SJCRH30 (cell line): Measurements from ENCODE around the gene PRKN. TPM values are rescaled to one million over a fixed set of nuclear protein-coding genes. Genes with fewer than 3 reads are reported as not detected.

Experiments
- DNase-seq, 2 experiments: peaks; one replicate each; pipeline ENCODE4 v3.0.0-alpha.2; 2015 to 2020
- H3K27ac ChIP-seq: fragments of 250-450 bp; sonication (Bioruptor Pico); 2 replicates; pipeline ENCODE4 v1.5.1; 2020; ENCODE audit warnings: mild to moderate bottlenecking, moderate library complexity
- H3K27me3 ChIP-seq: fragments of 250-450 bp; sonication (Bioruptor Pico); 2 replicates; pipeline ENCODE4 v1.5.1; 2020; ENCODE audit warnings: mild to moderate bottlenecking, moderate library complexity
- H3K36me3 ChIP-seq: fragments of 250-450 bp; sonication (Bioruptor Pico); 2 replicates; pipeline ENCODE4 v1.5.1; 2020; ENCODE audit warnings: mild to moderate bottlenecking, moderate library complexity
- H3K4me1 ChIP-seq: fragments of 250-450 bp; sonication (Bioruptor Pico); 2 replicates; pipeline ENCODE4 v1.5.1; 2020; ENCODE audit warnings: mild to moderate bottlenecking, moderate library complexity
- H3K4me3 ChIP-seq: fragments of 250-450 bp; sonication (Bioruptor Pico); 2 replicates; pipeline ENCODE4 v1.5.1; 2020; ENCODE audit warnings: mild to moderate bottlenecking, moderate library complexity
- H3K9me3 ChIP-seq: fragments of 250-450 bp; sonication (Bioruptor Pico); replicated peaks from 2 replicates; pipeline ENCODE4 v1.5.1; 2020; ENCODE audit warnings: mild to moderate bottlenecking, moderate library complexity
- total RNA-seq: library from RNA; depleted of rRNA; stranded (reverse); fragments of >200 nt; shearing (Covaris generic); gene quantifications from 2 replicates; pipeline ENCODE4 v1.2.3, GENCODE V29; 2014

PRKN gene
- total RNA-seq, 1 experiment from 2014 or later = not detected

- no peak for DNase-seq
- Histone ChIP-seq H3K36me3 (no peaks in the 10 kb centered on the region), H3K9me3 (no peaks in the 10 kb centered on the region), H3K4me3 (no peak overlapping the region), H3K4me1 (no peaks in the 10 kb centered on the region), H3K27ac (no peak overlapping the region), H3K27me3 (no peaks in the 10 kb centered on the region)
Observed at GRCh38 chr6:161727083-161727833, 1000.3 kb downstream of the PRKN start.

GRCh38 chr6:161722394-161722793 is 1005.2 kb downstream of the PRKN start:
- H3K4me3 ChIP-seq = no peak overlapping the region
- no peaks in the 10 kb centered on the region for H3K36me3 ChIP-seq
- no peak overlapping the region for H3K27ac ChIP-seq
- DNase-seq = no peak
- H3K4me1 ChIP-seq = no peaks in the 10 kb centered on the region
- no peaks in the 10 kb centered on the region for H3K9me3 ChIP-seq
- H3K27me3 ChIP-seq = no peaks in the 10 kb centered on the region

GRCh38 chr6:161721511-161721910 is 1006.1 kb downstream of the PRKN start:
- no peaks in the 10 kb centered on the region for H3K9me3 ChIP-seq
- H3K27ac ChIP-seq = no peak overlapping the region
- no peaks in the 10 kb centered on the region for H3K4me1 ChIP-seq
- DNase-seq = peak in 1 of 2 experiments; percentile 22
- no peak overlapping the region for H3K4me3 ChIP-seq
- no peaks in the 10 kb centered on the region for H3K36me3 ChIP-seq
- no peaks in the 10 kb centered on the region for H3K27me3 ChIP-seq

- Histone ChIP-seq H3K9me3 (no peaks in the 10 kb centered on the region), H3K36me3 (no peaks in the 10 kb centered on the region), H3K4me3 (no peak overlapping the region), H3K27me3 (no peaks in the 10 kb centered on the region), H3K27ac (no peak overlapping the region), H3K4me1 (no peaks in the 10 kb centered on the region)
- DNase-seq = no peak
Observed at GRCh38 chr6:161716176-161716575, 1011.4 kb downstream of the PRKN start.

- Histone ChIP-seq H3K9me3 (no peaks in the 10 kb centered on the region), H3K4me1 (no peaks in the 10 kb centered on the region), H3K36me3 (no peaks in the 10 kb centered on the region), H3K27ac (no peak overlapping the region), H3K27me3 (no peaks in the 10 kb centered on the region), H3K4me3 (no peak overlapping the region)
- no peak for DNase-seq
Observed at GRCh38 chr6:161711938-161712337, 1015.6 kb downstream of the PRKN start.

- DNase-seq = no peak
Observed at GRCh38 chr6:161711515-161711914, 1016.1 kb downstream of the PRKN start.

GRCh38 chr6:161710698-161711097 is 1016.9 kb downstream of the PRKN start:
- DNase-seq = no peak
- Histone ChIP-seq H3K27me3 (no peaks in the 10 kb centered on the region), H3K9me3 (no peaks in the 10 kb centered on the region), H3K27ac (no peak overlapping the region), H3K4me1 (no peaks in the 10 kb centered on the region), H3K4me3 (no peak overlapping the region), H3K36me3 (no peaks in the 10 kb centered on the region)

More at GRCh38 chr6:161711515-161711914, 1016.1 kb downstream of the PRKN start:
- Histone ChIP-seq H3K4me1 (no peaks in the 10 kb centered on the region), H3K36me3 (no peaks in the 10 kb centered on the region), H3K9me3 (no peaks in the 10 kb centered on the region), H3K27me3 (no peaks in the 10 kb centered on the region), H3K4me3 (no peak overlapping the region), H3K27ac (no peak overlapping the region)

- no peak overlapping the region for H3K27ac ChIP-seq
- no peak for DNase-seq
- H3K36me3 ChIP-seq = no peaks in the 10 kb centered on the region
- no peaks in the 10 kb centered on the region for H3K27me3 ChIP-seq
- no peaks in the 10 kb centered on the region for H3K9me3 ChIP-seq
- H3K4me3 ChIP-seq = no peak overlapping the region
- no peaks in the 10 kb centered on the region for H3K4me1 ChIP-seq
Observed at GRCh38 chr6:161701056-161701455, 1026.5 kb downstream of the PRKN start.

- no peak overlapping the region for H3K4me3 ChIP-seq
- no peaks in the 10 kb centered on the region for H3K9me3 ChIP-seq
- H3K27ac ChIP-seq = no peak overlapping the region
- DNase-seq = no peak
- H3K36me3 ChIP-seq = no peaks in the 10 kb centered on the region
- H3K27me3 ChIP-seq = no peaks in the 10 kb centered on the region
- no peaks in the 10 kb centered on the region for H3K4me1 ChIP-seq
Observed at GRCh38 chr6:161696801-161697200, 1030.8 kb downstream of the PRKN start.

GRCh38 chr6:161694995-161695394 is 1032.6 kb downstream of the PRKN start:
- Histone ChIP-seq H3K9me3 (no peaks in the 10 kb centered on the region), H3K4me1 (no peaks in the 10 kb centered on the region), H3K27me3 (no peaks in the 10 kb centered on the region), H3K36me3 (no peaks in the 10 kb centered on the region), H3K27ac (no peak overlapping the region), H3K4me3 (no peak overlapping the region)
- DNase-seq = peak; percentile 55 to 82

- no peak for DNase-seq
- Histone ChIP-seq H3K9me3 (no peaks in the 10 kb centered on the region), H3K4me3 (no peak overlapping the region), H3K36me3 (no peaks in the 10 kb centered on the region), H3K27me3 (no peaks in the 10 kb centered on the region), H3K4me1 (no peaks in the 10 kb centered on the region; the same call in 1 of the 2 replicates), H3K27ac (no peak overlapping the region)
Observed at GRCh38 chr6:161686655-161687054, 1040.9 kb downstream of the PRKN start.

- no peak for DNase-seq
- no peaks in the 10 kb centered on the region for H3K9me3 ChIP-seq
- no peak overlapping the region for H3K4me3 ChIP-seq
- no peaks in the 10 kb centered on the region for H3K36me3 ChIP-seq
- no peak overlapping the region for H3K27ac ChIP-seq
- no peaks in the 10 kb centered on the region; the same call in 1 of the 2 replicates for H3K4me1 ChIP-seq
- H3K27me3 ChIP-seq = no peaks in the 10 kb centered on the region
Observed at GRCh38 chr6:161684731-161685475, 1042.7 kb downstream of the PRKN start.

- H3K4me1 ChIP-seq = no peaks in the 10 kb centered on the region; the same call in 1 of the 2 replicates
- no peak overlapping the region for H3K27ac ChIP-seq
- H3K27me3 ChIP-seq = no peaks in the 10 kb centered on the region
- no peak overlapping the region for H3K4me3 ChIP-seq
- H3K36me3 ChIP-seq = no peaks in the 10 kb centered on the region
- DNase-seq = no peak
- H3K9me3 ChIP-seq = no peaks in the 10 kb centered on the region
Observed at GRCh38 chr6:161683400-161683799, 1044.2 kb downstream of the PRKN start.

- no peak for DNase-seq
- Histone ChIP-seq H3K27me3 (no peaks in the 10 kb centered on the region), H3K9me3 (no peaks in the 10 kb centered on the region)
Observed at GRCh38 chr6:161682982-161683381, 1044.6 kb downstream of the PRKN start.

GRCh38 chr6:161679980-161680538 is 1047.5 kb downstream of the PRKN start:
- no peak overlapping the region for H3K4me3 ChIP-seq
- no peaks in the 10 kb centered on the region for H3K27me3 ChIP-seq
- H3K4me1 ChIP-seq = peaks cover 5% of the 10 kb centered on the region; the same call in 1 of the 2 replicates
- H3K36me3 ChIP-seq = no peaks in the 10 kb centered on the region
- H3K27ac ChIP-seq = no peak overlapping the region
- H3K9me3 ChIP-seq = no peaks in the 10 kb centered on the region
- DNase-seq = no peak

More at GRCh38 chr6:161682982-161683381, 1044.6 kb downstream of the PRKN start:
- Histone ChIP-seq H3K36me3 (no peaks in the 10 kb centered on the region), H3K4me3 (no peak overlapping the region), H3K4me1 (no peaks in the 10 kb centered on the region; the same call in 1 of the 2 replicates), H3K27ac (no peak overlapping the region)
